Stimulated activated CD8-positive, alpha-beta memory T cell treated with anti-CD3 and anti-CD28 coated beads, Interleukin-12 subunit alpha, Interleukin-12 subunit beta, amount 100 ng/mL, for 24 hours (primary cell): ENCODE data around the gene LRP6.
"Not testable (repeated sequence)": the region's sequence is repeated elsewhere in the genome, so short reads cannot be mapped to it uniquely, and the experiment has no call there.

Experiments used
- DNase-seq: peaks from one replicate; pipeline ENCODE4 v3.0.0-alpha.2; 2020; ENCODE audit errors: extremely low read depth

LRP6 gene

DNA sequence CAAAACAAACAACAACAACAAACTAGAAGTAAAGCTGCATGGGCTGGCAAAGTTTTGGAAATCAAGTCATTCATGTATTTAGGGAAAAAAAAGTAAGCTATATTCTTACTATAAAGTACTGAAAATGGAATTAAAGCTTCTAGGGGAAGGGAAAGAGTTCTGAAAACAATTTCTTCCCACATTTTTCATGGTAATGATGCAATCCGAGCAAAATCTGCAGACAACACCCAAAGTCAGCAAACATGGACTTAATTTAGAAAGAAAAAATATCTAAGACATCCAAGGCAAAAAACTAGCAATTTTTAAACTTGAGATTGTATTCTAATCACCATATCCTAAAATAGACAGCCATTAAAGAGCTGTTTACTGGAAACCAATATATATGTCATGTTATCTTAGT, 86.3 kb downstream of the LRP6 start:
- DNase-seq, result no peak

DNA sequence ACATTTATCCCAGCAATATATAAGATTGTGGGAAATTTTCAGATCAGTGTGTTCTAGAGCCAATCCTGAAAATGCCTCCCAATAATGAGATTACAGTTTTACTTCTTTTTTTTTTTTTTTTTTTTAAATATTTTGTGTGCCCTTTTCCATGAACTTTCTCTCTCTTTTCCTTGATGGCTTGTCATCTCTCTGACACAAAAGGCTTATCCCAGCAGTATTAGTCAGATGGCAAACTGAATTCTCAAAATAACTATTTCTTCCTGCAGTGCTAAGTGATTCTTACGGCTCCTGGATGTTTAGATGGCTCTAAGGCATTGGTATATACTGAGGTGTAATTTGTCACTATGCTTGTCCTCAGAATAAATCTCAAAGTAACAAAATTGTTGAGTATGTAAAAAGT, 86.7 kb downstream of the LRP6 start:
- DNase-seq, result no peak

DNA sequence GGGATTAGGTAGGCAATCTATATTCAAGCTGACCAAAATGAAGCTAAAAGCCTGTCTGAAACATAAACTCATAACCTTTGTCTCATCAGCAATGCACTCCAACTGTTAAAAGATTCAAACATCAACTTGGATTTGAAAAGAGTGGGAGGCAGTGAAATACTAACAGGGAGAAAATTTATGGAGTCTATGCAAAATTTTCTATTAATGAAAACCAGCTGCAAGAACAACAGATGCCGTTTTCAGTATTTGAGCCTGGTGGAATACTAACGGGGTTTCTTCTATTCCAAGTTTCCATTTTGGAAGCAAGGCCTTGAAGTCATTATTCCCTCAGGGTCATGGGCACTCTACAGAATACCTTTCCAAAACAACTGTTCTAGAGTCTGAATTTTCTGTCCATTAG, 88.3 kb downstream of the LRP6 start:
- DNase-seq, result no peak

DNA sequence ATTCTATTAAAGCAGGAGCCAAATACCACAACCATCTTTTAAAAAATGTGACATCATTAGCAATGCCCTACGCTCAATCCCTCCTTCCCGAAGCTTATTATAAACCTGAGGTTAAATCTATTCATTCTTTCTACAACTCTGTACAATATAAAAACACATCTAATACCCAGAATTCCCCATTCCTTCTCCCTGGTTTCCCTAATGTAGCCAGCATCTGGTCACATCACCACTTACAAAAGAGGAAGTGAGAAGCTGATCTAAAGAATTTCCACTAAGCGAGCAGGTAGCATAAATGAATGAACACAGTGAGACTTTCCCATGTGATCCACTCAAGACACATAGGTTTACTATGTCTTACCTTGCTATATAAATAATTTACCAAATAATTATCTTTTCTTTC, 90.4 kb downstream of the LRP6 start:
- DNase-seq, result no peak

DNA sequence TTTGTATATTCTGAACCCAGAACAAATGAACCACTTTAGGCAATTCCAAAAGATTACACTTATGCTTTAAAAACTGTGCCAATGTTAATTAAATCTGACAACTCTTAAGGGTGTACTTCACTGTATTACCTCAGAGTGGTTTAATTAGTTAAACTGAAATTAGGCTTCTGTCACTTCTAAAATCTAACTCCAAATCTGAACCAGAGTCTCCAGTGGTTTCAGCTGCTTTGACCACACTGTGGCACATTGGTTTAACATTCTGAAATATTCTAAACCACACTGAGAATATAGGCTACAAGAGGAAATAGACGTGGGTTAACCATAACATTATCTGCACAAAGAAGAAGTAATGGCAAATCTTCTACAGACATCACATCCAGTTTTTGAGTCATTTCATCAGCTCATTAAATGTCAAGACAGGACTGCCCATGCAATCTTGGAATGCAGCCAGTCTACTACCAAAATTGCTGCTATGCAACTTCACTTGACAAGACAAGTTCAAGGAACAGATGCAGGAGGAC, 94.8 kb downstream of the LRP6 start:
- DNase-seq, result no peak

DNA sequence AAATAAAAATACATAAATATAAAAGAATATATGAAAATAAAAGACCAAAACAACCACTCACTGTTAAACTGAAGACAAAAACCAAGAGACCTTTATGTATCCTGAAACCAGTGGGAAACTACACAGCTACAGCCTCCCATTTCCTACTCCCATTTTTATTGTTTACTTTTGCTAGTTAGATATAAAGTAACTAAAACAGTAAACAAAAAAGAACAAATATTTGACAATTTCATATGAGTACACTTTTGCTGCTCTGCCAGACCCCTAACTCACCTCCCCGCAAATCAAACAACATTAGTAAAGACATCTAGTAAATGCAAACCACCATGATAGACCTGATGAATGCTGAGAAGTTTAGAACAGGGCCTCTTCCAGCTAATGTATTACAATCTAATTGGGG, 99.0 kb downstream of the LRP6 start:
- DNase-seq, result no peak

DNA sequence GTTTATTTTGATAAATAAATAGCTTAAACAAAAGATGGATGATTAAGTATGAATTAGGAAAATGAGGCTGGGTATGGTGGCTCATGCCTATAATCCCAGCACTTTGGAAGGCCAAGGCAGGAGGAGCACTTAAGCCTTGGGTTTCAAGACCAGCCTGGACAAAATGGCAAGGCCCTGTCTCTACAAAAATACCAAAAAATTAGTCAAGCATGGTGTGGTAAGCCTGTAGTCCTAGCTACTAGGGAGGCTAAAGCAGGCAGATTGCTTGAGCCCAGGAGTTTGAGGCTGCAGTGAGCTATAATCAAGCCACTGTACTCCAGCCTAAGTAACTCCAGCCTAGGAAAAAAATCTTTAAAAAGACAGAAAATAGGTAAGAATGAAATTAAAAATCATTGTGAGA, 100.1 kb downstream of the LRP6 start:
- DNase-seq, result no peak

DNA sequence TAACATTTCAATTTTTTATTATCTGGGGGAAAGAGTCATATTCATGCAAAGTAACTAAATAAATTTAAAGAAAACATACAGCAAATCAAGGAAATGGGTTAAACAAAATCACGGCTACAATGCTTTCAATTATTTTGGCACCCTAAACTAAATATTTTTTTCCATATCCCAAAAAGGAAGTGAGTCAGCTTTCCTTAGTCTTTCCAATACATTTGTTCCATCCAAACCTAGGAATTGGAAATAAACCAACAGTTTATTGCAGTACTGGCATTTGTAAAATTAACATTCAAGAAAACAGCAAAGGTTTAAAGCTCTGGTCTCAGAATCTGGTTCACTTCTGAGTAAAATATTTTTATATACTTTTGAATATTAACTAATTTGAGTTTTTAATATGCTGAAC, 106.9 kb downstream of the LRP6 start:
- no peak for DNase-seq

DNA sequence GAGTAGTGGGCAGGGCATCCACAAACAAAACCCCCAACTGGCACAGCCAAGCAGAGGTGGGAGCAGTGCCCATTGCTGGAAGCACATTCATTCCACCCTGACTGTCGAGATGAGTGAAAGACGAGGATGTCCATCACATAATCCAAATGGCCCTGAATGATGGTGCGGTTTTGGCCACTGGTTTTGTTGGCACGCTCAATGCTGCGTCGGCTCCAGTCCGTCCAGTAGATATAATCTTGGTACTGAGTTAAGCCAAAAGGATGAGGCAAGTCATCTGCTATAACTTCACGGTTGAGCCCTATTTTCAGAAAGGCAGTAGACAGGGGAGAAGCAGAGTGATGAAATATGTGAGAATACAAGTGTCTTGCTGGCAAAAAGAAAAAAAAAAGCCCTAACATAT, 108.0 kb downstream of the LRP6 start:
- DNase-seq, result no peak

DNA sequence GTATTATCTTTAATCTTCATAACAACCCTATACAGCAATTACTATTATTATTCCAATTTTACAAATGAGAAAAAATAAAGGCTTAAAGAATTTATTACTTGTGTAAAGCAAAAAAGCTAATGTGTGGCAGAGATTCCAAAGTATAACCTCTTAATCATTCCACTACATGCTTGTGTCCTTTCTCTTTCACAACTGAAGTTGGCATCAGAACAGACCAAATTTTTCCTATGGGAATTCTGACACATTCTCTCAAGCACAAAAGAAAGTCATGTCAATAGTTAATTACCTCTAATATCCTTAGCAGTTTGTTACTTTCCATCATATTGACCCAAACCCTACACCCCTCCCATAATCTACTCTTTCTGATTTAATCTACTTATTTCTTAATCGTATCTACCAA, 109.4 kb downstream of the LRP6 start:
- no peak for DNase-seq

DNA sequence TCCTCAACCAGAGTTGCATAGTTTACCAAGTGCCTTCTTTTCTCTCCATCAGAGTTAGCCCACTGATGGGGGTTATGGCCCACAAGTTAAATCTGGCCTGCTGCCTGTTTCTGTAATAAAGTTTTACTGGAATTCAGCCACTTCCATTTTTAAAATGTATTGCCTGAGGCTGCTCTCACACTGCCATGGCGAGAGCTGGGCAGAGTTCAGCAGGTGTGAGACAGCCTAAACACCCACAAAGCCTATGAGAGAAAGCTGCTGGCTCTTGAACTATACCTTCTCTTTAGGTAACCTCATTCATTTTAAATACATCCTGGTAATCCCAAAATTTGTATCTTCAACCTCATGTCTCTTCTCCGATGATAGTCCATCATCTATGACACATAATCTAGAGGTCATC, 110.0 kb downstream of the LRP6 start:
- DNase-seq, result no peak

DNA sequence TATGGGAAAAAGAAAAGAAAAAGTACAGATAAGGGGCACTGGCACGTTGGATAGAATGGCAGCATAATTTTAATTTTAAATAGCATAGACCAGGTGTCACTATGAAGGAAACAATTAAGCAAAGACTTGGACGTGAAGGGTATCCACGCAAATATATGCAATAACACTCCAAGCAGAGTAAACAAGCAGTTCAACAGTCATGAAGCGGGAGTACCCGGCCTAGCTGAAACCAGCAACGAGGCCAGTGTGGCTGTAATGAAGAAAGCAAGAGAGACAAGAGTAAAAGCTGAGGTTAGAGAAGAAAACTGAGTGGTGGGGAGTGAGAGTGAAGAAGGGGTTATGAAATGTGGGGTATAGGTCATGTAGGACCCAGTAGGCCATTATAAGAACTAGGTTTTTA, 110.7 kb downstream of the LRP6 start:
- DNase-seq, result no peak

DNA sequence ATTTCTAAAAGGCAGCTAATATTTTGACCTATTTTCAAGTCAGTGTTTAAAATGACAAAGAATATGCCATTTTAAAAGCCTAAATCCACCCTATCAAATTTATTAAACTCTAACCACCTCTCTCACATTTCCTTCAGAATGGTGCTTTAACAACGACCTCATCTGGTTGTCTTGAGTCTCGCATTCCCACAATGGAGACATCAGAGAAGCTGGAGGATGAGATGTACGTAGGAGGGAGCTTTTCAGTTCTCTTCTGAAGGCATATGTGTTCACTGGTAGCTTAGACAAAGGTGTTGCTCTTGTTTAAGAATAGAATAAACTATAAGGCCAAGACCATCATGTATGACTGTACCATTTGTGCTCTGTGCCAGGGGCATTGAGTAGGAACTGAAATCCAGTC, 113.2 kb downstream of the LRP6 start:
- no peak for DNase-seq

DNA sequence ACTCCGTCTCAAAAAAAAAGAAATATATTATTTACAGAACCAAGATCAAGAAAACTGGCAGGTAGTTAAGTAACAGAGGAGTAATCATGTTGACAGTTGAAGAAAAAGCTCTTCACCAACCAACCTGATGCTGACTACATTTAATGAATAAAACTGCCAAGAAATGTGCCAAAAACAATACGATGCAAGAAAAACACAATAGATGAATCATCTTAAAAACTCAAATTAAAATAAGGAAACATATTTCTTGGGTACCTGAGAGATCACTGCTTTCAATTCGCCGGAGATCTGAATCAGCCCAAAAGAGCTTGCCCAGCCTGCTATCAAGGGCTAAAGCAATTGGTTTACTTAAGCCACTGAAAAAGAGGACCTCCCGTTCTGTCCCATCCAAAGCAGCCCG, 119.7 kb downstream of the LRP6 start:
- no peak for DNase-seq

DNA sequence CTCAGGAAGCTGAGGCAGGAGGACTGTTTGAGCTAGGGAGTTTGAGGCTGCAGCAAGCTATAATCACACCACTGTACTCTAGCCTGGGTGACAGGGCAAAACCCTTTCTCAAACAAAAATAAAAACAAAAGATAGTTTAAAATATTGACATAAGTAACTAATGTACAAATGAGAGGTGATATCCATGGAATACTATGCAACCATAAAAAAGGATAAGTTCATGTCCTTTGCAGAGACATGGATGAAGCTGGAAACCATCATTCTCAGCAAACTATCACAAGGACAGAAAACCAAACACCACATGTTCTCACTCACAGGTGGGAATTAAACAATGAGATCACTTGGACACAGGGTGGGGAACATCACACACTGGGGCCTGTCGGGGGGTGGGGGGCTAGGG, 122.3 kb downstream of the LRP6 start:
- not testable (repeated sequence) for DNase-seq

DNA sequence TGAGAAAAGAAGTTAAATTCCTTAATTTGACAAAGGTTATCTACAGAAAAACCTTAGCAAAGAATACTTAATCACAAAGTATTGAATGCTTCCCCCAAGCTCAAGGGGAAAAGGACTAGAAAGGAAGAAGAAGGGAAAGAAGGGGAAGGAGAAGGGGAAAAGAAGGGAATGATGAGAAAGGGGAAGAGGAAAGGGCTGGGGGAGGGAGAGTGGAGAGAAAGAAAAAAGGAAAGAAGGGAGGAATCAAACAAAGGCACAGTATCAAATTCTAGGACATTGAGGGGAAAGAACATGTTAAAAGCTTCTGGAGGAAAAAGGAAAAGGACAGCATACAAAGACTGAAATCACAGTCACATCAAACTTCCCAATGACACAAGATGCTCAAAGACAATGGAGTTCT, 125.8 kb downstream of the LRP6 start:
- DNase-seq, result no peak

DNA sequence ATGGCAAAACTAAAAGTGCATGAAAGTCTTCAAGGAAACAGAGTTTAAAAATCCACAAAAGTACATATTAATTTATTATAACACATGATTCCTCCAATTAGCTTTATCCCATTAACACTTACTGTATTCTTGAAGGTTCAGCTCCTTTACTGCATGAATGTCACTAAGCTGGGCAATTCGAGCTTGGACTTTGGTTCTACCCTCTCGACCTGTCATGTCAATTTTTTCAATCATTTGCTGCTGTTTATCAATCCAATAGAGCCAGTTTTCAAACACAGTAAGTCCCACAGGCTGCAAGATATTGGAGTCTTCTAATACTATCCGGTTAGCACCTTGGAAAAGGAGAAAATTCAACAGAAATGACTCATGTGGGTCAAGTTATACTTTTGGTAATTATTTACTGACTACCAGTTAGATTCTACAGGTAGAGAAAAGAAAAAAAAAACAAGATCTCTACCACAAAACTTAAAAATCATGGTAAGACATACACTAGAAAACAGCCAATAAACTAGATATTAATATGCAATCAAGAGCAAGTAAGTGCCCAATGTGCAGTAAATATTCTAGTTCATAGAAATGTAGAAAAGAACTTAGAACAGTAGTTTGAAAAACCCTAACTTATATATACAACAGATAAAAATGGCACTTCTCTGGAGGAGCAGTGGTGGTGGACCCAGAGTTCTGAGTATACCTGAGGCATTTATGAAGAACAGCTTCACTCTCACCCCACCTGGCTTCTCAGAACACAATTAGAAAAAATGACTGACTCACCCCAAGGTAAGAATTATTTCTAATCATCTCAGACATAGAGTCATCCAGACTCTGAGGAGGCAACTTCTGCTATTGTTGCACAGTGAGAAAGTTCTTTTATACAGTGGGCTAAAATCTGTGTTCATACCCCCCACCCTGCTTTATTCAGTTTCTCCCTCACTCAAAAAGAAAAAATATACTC, 128.4 kb downstream of the LRP6 start:
- DNase-seq, result no peak

DNA sequence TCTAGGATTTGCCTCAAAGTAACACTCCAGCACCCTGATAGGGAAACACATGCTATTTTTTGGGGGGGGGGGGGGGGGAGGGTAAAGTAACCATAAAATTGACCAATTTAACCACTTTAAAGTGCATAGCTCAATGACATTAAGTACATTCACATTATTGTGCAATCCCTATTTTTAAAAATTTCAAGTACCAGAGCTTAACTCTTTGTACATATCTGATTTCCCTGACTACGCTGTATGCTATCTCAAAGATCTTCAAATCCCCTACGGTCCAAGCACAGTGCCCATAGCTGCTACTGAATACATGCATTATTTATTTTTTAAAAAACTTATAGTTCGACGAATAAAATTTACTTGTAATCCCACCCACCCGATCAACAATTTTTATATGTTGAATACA, 133.1 kb downstream of the LRP6 start:
- no peak for DNase-seq

DNA sequence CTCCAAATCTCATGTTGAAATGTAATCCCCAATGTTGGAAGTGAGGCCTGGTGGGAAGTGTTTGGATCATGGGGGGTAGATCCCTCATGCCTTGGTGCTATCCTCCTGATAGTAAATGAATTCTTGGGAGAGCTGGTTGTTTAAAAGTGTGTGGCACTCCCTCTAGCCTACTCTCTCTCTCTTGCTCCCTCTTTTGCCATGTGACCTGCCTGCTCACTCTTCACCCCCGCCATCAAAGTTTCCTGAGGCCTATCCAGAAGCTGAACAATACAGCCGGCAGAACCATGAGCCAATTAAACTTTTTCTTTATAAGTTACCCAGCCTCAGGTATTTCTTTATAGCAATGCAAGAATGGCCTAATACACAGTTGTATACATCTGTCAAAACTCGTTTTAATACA, 133.6 kb downstream of the LRP6 start:
- no peak for DNase-seq

DNA sequence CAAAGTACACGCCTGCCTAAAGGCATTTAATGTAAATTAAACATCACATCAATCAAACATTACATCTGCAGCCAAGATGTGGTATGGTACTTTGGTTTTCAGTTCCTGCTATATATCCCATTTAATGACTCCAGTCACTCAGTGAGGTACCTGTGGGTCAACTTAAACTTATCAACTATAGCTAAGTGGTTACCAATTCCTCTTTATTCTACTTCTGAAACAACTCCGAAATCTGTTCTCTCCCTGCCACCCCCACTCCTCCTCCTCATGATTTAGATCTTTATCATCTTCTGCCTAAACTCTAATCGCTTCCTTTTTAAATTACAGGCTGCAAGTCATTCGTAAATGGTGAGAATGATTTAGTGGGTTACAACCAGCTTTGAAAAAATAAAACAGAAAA, 138.2 kb downstream of the LRP6 start:
- DNase-seq, result no peak

DNA sequence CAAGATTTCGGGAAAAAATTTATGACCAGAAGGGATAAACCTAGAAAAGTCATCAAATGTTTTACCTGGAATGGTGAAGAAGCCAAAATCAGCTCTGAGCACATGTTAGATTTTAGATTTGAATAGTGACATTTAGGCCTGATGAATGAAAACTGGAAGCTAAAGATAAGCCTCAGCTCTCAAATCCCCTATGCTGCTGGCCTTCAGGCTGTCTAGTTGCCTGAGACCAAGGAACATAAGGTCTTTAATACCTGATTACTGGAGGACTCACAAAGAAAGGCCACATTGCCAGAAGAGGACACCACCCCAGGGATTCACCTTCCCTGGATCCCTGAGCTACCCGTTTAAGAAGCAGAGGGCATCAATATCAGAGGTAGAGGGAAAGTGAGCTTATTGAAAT, 139.5 kb downstream of the LRP6 start:
- no peak for DNase-seq

DNA sequence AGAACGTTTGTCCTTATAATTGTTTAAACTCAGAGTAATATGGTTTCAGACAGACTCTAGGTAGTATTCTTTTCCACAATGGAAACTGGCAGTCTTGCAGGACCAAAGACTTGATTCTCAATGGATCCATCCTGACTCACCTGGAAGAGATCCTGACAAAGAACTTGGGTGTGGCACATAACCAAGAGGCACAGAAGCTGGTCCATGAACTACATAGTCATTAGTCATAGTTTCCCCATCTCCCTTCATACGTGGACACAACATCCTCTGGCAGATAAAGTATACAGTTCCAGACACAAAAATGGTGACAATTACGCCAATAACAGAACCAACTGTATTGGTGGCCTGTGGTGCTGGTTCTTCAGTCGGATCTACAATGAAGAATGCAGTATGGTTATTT, 140.3 kb downstream of the LRP6 start:
- DNase-seq, result no peak

DNA sequence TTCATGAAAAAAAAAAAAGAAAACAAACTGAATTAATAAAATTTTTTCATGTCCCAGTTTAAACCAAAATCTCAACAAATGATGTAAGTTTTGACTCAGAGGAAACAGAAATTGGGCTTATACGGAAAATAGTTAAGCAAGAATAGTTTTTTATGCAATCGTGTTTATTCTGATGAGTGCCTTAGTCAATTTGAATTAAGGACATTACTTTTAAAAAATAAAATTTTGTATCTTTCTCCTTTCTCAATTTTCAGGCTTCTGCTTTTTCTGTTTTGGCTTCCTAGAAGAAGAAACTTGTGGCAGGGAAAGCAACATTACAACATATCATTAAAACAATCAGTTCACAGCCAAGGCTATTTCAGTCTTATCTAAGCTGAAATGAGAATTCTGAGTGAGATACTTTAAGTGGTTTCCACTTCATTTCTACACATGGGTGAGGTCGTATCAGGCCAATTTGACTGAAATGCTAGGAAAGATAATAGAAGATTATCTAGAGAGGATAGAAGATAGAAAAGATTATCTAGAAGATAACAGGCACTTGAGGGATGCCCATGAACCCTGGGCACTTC, 143.7 kb downstream of the LRP6 start:
- DNase-seq, result no peak
